HepG2 (cell line): ENCODE data around the gene CPT1C. TPM values are rescaled to one million over a fixed set of nuclear protein-coding genes. Genes with fewer than 3 reads are reported as not detected.
A peak's percentile ranks its signal among the peaks of the same experiment; 100 is the strongest.

Experiments
- CHD4 ChIP-seq: fragments of 200-600 bp; sonication (generic); IDR thresholded peaks from 2 replicates; pipeline ENCODE4 v1.7.0; 2017; ENCODE audit warnings: mild to moderate bottlenecking, low read length, borderline replicate concordance
- ETV6 ChIP-seq: sonication (generic); formaldehyde crosslinking; conservative IDR thresholded peaks from 2 replicates; pipeline ENCODE4 v1.4.0; 2020; ENCODE audit warnings: missing genetic modification reagents
- FOSL1 ChIP-seq: sonication (generic); formaldehyde crosslinking; IDR thresholded peaks from 2 replicates; pipeline ENCODE4 v1.9.0; 2021; ENCODE audit warnings: missing genetic modification reagents, borderline replicate concordance
- KAT2B ChIP-seq: fragments of 150-350 bp; IDR thresholded peaks from 2 replicates; pipeline ENCODE4 v1.6.1; 2014; ENCODE audit warnings: low read depth, low read length, borderline replicate concordance
- KLF11 ChIP-seq: IDR thresholded peaks from 2 replicates; pipeline ENCODE4 v1.6.1; 2016; ENCODE audit warnings: missing compliant biosample characterization
- MEF2D ChIP-seq: sonication (generic); formaldehyde crosslinking; IDR thresholded peaks from 2 replicates; pipeline ENCODE4 v1.5.1; 2020; ENCODE audit warnings: mild to moderate bottlenecking, missing genetic modification reagents
- PAX8 ChIP-seq: sonication (generic); formaldehyde crosslinking; IDR thresholded peaks from 2 replicates; pipeline ENCODE4 v1.8.0; 2022; ENCODE audit warnings: mild to moderate bottlenecking, missing genetic modification reagents, borderline replicate concordance
- PBX2 ChIP-seq: IDR thresholded peaks from 2 replicates; pipeline ENCODE4 v1.6.1; 2016; ENCODE audit warnings: control low read depth
- POLR2AphosphoS2 ChIP-seq: IDR thresholded peaks from 2 replicates; pipeline ENCODE4 v1.6.1; 2011; ENCODE audit warnings: low read depth, low read length, improper control_type of control experiment
- RFX3 ChIP-seq: IDR thresholded peaks from 2 replicates; pipeline ENCODE4 v1.6.1; 2016; ENCODE audit warnings: missing biosample characterization, missing genetic modification reagents
- SP4 ChIP-seq: sonication (generic); formaldehyde crosslinking; IDR thresholded peaks from 2 replicates; pipeline ENCODE4 v1.8.1; 2023; ENCODE audit warnings: mild to moderate bottlenecking, missing genetic modification reagents
- ZBTB33 ChIP-seq: sonication (generic); formaldehyde crosslinking; IDR thresholded peaks from 2 replicates; pipeline ENCODE4 v1.4.0; 2020; ENCODE audit warnings: missing genetic modification reagents
- ZFP36L2 ChIP-seq: sonication (generic); formaldehyde crosslinking; IDR thresholded peaks from 2 replicates; pipeline ENCODE4 v1.4.0; 2020; ENCODE audit warnings: missing genetic modification reagents
- ZMYM2 ChIP-seq: sonication (generic); formaldehyde crosslinking; IDR thresholded peaks from 2 replicates; pipeline ENCODE4 v1.8.0; 2022; ENCODE audit warnings: mild to moderate bottlenecking, missing genetic modification reagents
- ZNF275 ChIP-seq: sonication (generic); formaldehyde crosslinking; IDR thresholded peaks from 2 replicates; pipeline ENCODE4 v1.8.0; 2022; ENCODE audit warnings: missing genetic modification reagents, mild to moderate bottlenecking, inconsistent platforms, borderline replicate concordance
- ZNF496 ChIP-seq: sonication (generic); formaldehyde crosslinking; IDR thresholded peaks from 2 replicates; pipeline ENCODE4 v1.8.1; 2023; ENCODE audit warnings: mild to moderate bottlenecking, moderate library complexity, missing genetic modification reagents; ENCODE audit not compliant: insufficient replicate concordance
- ZNF598 ChIP-seq: sonication (generic); formaldehyde crosslinking; IDR thresholded peaks from 2 replicates; pipeline ENCODE4 v1.5.1; 2020; ENCODE audit warnings: mild to moderate bottlenecking, missing genetic modification reagents, borderline replicate concordance
- ZNF605 ChIP-seq: sonication (generic); formaldehyde crosslinking; IDR thresholded peaks from 2 replicates; pipeline ENCODE4 v1.8.0; 2022; ENCODE audit warnings: mild to moderate bottlenecking, missing genetic modification reagents
- ZNF678 ChIP-seq: sonication (generic); formaldehyde crosslinking; IDR thresholded peaks from 2 replicates; pipeline ENCODE4 v1.4.0; 2020; ENCODE audit warnings: mild to moderate bottlenecking, missing genetic modification reagents
- ZNF776 ChIP-seq: sonication (generic); formaldehyde crosslinking; IDR thresholded peaks from 2 replicates; pipeline ENCODE4 v1.4.0; 2020; ENCODE audit warnings: mild to moderate bottlenecking, missing genetic modification reagents
- ZNF790 ChIP-seq: sonication (generic); formaldehyde crosslinking; IDR thresholded peaks from 2 replicates; pipeline ENCODE4 v1.8.0; 2022; ENCODE audit warnings: missing genetic modification reagents, mild to moderate bottlenecking, borderline replicate concordance
- ZSCAN30 ChIP-seq: sonication (generic); formaldehyde crosslinking; IDR thresholded peaks from 2 replicates; pipeline ENCODE4 v1.5.0; 2020; ENCODE audit warnings: mild to moderate bottlenecking, missing genetic modification reagents
- polyA plus RNA-seq, 8 experiments: library from polyadenylated mRNA; depleted of rRNA in 3 of 8; stranded (reverse) in 7 of 8; unstranded in 1 of 8; fragments of >200 nt; fragmentation: Illumina TruSeq in 4 of 8; extraction: Trizol in 4 of 8; gene quantifications; 2 replicates each; pipeline versions ENCODE4 v1.2.1 to v1.2.3, GENCODE V29; 2011 to 2016; ENCODE audit warnings: low read depth in 4 of 8, missing spikeins in 1 of 8, mixed read lengths in 1 of 8; ENCODE audit not compliant: insufficient read depth in 1 of 8
- total RNA-seq, 5 experiments: library from RNA; depleted of rRNA; stranded (reverse); fragments of >200 nt; fragmentation: Illumina TruSeq; extraction: Trizol; gene quantifications; 2 replicates each; pipeline ENCODE4 v1.2.3, GENCODE V29; 2016; ENCODE audit warnings: low read depth in 1 of 5
- TF ChIP-seq, protein P1 (sequence below): fragments of 450-650 bp; IDR thresholded peaks from 2 replicates; pipeline ENCODE4 v1.6.1; 2017

Gene CPT1C
- total and polyA plus RNA-seq, 2 of the 13 experiments (the other 11 are each of a cell fraction or from before 2014, with no cell fraction given) = 0.18 TPM; not detected in 1

GRCh38 chr19:49676136-49676783 is 14.7 kb upstream of the CPT1C start (continued):
- TF ChIP-seq ZNF776 = no peak
- TF ChIP-seq ZMYM2 (CRISPR knock-in tag) = no peak
- no peak for TF ChIP-seq ZNF275
- TF ChIP-seq POLR2AphosphoS2 = no peak
- no peak for TF ChIP-seq ZNF496 (CRISPR knock-in tag)
- TF ChIP-seq SP4 (CRISPR knock-in tag) = no peak
- peak; percentile 47; the same call in 1 of the 2 replicates for TF ChIP-seq MEF2D (CRISPR knock-in tag)
- TF ChIP-seq CHD4 = peak; percentile 99
- TF ChIP-seq FOSL1 (CRISPR knock-in tag) = no peak
- TF ChIP-seq PAX8 (CRISPR knock-in tag) = no peak
- TF ChIP-seq ZNF790 (CRISPR knock-in tag) = no peak
- peak; percentile 16; the same call in 1 of the 2 replicates for TF ChIP-seq KLF11 (CRISPR knock-in tag)
- TF ChIP-seq ZNF678 (CRISPR knock-in tag) = no peak
- TF ChIP-seq ZNF605 = no peak
- no peak for TF ChIP-seq ZNF598 (CRISPR knock-in tag)
- TF ChIP-seq ZBTB33 = no peak
- no peak for TF ChIP-seq ZSCAN30 (CRISPR knock-in tag)
- TF ChIP-seq, protein P1, sequence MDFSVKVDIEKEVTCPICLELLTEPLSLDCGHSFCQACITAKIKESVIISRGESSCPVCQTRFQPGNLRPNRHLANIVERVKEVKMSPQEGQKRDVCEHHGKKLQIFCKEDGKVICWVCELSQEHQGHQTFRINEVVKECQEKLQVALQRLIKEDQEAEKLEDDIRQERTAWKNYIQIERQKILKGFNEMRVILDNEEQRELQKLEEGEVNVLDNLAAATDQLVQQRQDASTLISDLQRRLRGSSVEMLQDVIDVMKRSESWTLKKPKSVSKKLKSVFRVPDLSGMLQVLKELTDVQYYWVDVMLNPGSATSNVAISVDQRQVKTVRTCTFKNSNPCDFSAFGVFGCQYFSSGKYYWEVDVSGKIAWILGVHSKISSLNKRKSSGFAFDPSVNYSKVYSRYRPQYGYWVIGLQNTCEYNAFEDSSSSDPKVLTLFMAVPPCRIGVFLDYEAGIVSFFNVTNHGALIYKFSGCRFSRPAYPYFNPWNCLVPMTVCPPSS = no peak
- TF ChIP-seq PBX2 (CRISPR knock-in tag) = no peak
- no peak for TF ChIP-seq KAT2B
- TF ChIP-seq RFX3 (CRISPR knock-in tag) = no peak
- TF ChIP-seq ZFP36L2 (CRISPR knock-in tag) = no peak
- TF ChIP-seq ETV6 = no peak
